HG02798 (cell line): Measurements from ENCODE around the gene ADRB2.
"Not testable (repeated sequence)": the region's sequence is repeated elsewhere in the genome, so short reads cannot be mapped to it uniquely, and the experiment has no call there.

ENCODE experiments used
- ATAC-seq: cut with Tn5 transposase; IDR thresholded peaks from one replicate; pipeline ENCODE4 v1.9.1; 2021; ENCODE audit warnings: mild to moderate bottlenecking; ENCODE audit not compliant: unreplicated experiment, poor library complexity

Gene ADRB2

GRCh38 chr5:148849461-148849860 is 23.1 kb downstream of the ADRB2 start:
- ATAC-seq, result no peak

GRCh38 chr5:148850836-148851235 is 24.4 kb downstream of the ADRB2 start:
- ATAC-seq, result no peak

GRCh38 chr5:148853868-148854267 is 27.5 kb downstream of the ADRB2 start:
- ATAC-seq, result peak; percentile 72

- ATAC-seq, result peak; percentile 37
Measured at GRCh38 chr5:148855249-148856008, 29.0 kb downstream of the ADRB2 start.

GRCh38 chr5:148856009-148856367 is 29.6 kb downstream of the ADRB2 start:
- ATAC-seq, result no peak

GRCh38 chr5:148856424-148856823 is 30.0 kb downstream of the ADRB2 start:
- no peak for ATAC-seq

- no peak for ATAC-seq
Measured at GRCh38 chr5:148857474-148857873, 31.1 kb downstream of the ADRB2 start.

- ATAC-seq, result no peak
Measured at GRCh38 chr5:148858106-148858505, 31.7 kb downstream of the ADRB2 start.

GRCh38 chr5:148858547-148858946 is 32.1 kb downstream of the ADRB2 start:
- ATAC-seq, result no peak

GRCh38 chr5:148859703-148860102 is 33.3 kb downstream of the ADRB2 start:
- no peak for ATAC-seq

GRCh38 chr5:148860599-148860998 is 34.2 kb downstream of the ADRB2 start:
- no peak for ATAC-seq

GRCh38 chr5:148861088-148861487 is 34.7 kb downstream of the ADRB2 start:
- ATAC-seq, result no peak

GRCh38 chr5:148861696-148862095 is 35.3 kb downstream of the ADRB2 start:
- no peak for ATAC-seq

GRCh38 chr5:148864113-148864841 is 37.9 kb downstream of the ADRB2 start:
- ATAC-seq, result no peak

- no peak for ATAC-seq
Measured at GRCh38 chr5:148866024-148866423, 39.6 kb downstream of the ADRB2 start.

GRCh38 chr5:148873120-148873519 is 46.7 kb downstream of the ADRB2 start:
- ATAC-seq, result no peak

- ATAC-seq, result no peak
Measured at GRCh38 chr5:148873690-148874485, 47.5 kb downstream of the ADRB2 start.

- no peak for ATAC-seq
Measured at GRCh38 chr5:148875205-148875875, 48.9 kb downstream of the ADRB2 start.

- ATAC-seq, result not testable (repeated sequence)
Measured at GRCh38 chr5:148877436-148877835, 51.0 kb downstream of the ADRB2 start.
